ENCODE measurements around the gene DGAT2.
"Not testable (repeated sequence)": the region's sequence is repeated elsewhere in the genome, so short reads cannot be mapped to it uniquely, and the experiment has no call there.

DGAT2 gene, protein sequence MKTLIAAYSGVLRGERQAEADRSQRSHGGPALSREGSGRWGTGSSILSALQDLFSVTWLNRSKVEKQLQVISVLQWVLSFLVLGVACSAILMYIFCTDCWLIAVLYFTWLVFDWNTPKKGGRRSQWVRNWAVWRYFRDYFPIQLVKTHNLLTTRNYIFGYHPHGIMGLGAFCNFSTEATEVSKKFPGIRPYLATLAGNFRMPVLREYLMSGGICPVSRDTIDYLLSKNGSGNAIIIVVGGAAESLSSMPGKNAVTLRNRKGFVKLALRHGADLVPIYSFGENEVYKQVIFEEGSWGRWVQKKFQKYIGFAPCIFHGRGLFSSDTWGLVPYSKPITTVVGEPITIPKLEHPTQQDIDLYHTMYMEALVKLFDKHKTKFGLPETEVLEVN

GRCh38 chr11:75768112-75768908 lies at the start of gene DGAT2:
TSS of gene DGAT2 (plus strand) at chr11:75768778. CDS start at chr11:75768992, 214 bp downstream.
- DNase-seq (ENCODE audit: low read depth in 2 of 2) = peak; percentile 32 to 41

DNA sequence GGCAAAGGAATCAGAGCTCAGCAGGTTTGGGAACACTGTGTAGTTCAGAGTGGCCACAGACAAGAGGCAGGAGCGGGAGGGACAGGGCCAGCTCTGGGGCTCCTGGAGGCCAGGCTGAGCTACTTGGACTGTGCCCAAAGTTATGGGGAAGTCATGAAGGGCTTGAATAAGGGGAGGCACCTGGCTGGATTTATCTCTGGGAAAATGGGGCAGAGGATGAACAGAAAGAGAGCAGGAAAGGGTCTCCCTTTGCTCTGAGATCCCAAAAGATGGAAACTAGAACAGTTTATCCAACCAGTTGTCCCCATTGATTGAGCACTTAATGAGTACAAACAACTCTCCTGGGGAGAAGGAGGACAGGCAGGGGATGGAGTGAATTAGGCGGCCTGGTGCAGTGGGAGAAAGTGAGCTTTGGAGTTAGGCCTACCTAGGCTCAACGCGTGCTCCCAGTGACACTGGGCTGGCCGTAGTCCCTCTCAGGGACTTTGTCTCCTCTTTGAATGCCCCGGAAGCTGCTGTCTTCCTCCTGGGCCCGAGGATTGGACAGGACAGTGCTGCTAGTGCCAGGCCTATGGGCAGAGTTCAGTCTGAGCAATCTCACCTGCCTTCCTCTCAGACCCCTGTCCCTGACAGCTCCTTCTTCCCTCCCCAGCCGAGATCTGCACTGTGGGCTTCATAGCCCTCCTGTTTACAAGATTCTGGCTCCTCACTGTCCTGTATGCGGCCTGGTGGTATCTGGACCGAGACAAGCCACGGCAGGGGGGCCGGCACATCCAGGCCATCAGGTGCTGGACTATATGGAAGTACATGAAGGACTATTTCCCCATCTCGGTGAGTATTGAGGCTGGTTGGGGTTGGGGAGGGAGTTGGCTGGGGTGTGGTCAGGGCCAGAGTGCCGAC lies 49.0 kb upstream of the DGAT2 start:
- no peak for DNase-seq (ENCODE audit: low read depth in 2 of 2)

GRCh38 chr11:75720639-75721038 lies 47.9 kb upstream of the DGAT2 start:
- no peak for DNase-seq (ENCODE audit: low read depth in 2 of 2)

- no peak for DNase-seq (ENCODE audit: low read depth in 2 of 2)
These were observed 46.5 kb upstream of the DGAT2 start for GRCh38 chr11:75721852-75722668.

GRCh38 chr11:75722669-75723042 lies 45.9 kb upstream of the DGAT2 start:
- DNase-seq (ENCODE audit: low read depth in 2 of 2) = no peak

DNA sequence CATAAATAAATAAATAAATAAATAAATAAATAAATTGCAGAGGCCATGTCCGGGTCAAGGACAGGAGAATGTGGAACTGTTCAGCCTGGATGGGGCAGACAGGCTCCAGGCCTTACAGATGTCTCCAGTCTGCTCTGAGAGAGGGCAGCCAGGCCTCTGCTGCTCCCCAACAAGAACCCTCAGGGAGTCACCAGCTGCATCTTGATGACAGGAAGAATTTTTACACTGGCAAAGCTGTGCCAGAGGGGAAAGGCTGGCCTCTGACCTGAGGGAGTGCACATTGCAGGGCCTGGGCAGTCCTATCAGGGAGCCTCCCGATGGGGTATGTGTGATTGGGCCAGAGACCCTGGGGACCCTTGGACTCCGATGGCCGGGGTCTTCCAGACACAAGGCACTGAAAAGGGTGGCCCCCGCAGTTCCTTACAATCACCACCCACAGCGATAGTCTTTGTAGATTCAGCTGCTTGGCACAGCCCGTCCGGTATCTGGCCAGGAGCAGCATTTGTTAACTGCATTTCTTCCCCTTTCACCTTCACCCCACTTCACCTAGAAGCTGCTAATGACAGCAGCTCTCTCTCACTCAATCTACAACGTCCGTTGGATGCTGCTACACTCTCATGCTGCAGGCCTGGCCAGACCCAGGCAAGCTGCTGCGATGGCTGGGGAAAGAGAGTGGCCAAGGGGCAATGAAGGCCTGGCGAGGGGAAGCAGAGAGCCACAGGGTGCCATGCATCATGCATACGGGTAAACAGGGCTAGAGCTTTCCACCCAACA lies 42.8 kb upstream of the DGAT2 start:
- no peak for DNase-seq (ENCODE audit: low read depth in 2 of 2)

- no peak for DNase-seq (ENCODE audit: low read depth in 2 of 2)
These were observed 39.6 kb upstream of the DGAT2 start for GRCh38 chr11:75728992-75729391.

DNA sequence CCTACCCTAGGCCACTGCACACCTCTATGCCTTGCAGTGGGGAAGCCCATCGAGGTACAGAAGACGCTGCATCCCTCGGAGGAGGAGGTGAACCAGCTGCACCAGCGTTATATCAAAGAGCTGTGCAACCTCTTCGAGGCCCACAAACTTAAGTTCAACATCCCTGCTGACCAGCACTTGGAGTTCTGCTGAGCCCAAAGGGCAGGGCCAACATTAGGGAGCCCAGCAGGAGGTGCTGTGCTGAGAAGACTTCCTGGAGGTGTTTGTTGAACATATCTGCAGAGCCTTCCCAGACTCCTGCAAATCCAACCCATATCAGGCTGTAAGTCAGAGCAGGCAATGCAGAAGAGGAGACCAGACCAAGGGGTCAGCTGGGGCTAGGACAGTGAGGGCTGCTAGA lies 37.5 kb upstream of the DGAT2 start:
- no peak for DNase-seq (ENCODE audit: low read depth in 2 of 2)

- DNase-seq (ENCODE audit: low read depth in 2 of 2) = no peak
These were observed 35.5 kb upstream of the DGAT2 start for GRCh38 chr11:75733071-75733430.

- DNase-seq (ENCODE audit: low read depth in 2 of 2) = no peak
These were observed 35.0 kb upstream of the DGAT2 start for GRCh38 chr11:75733431-75734107.

- no peak for DNase-seq (ENCODE audit: low read depth in 2 of 2)
These were observed 33.9 kb upstream of the DGAT2 start for GRCh38 chr11:75734491-75735180.

GRCh38 chr11:75735181-75735845 lies 33.3 kb upstream of the DGAT2 start:
- no peak for DNase-seq (ENCODE audit: low read depth in 2 of 2)

- no peak for DNase-seq (ENCODE audit: low read depth in 2 of 2)
These were observed 31.3 kb upstream of the DGAT2 start for GRCh38 chr11:75737314-75737713.

GRCh38 chr11:75740681-75741080 lies 27.9 kb upstream of the DGAT2 start:
- no peak for DNase-seq (ENCODE audit: low read depth in 2 of 2)

DNA sequence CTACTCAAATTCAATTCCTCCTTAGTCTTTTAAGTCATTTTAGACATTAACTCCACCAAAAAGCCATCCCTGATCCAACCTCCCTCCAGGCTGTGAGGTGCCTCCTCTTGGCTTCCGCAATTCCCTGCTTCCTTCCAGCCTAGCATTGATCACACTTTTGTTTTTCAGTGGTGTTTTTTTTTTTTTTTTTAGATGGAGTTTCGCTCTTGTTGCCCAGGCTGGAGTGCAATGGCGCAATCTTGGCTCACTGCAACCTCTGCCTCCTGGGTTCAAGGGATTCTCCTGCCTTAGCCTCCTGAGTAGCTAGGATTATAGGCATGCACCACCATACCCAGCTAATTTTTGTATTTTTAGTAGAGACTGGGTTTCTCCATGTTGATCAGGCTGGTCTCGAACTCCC lies 25.4 kb upstream of the DGAT2 start:
- DNase-seq (ENCODE audit: low read depth in 2 of 2) = not testable (repeated sequence)

GRCh38 chr11:75743711-75744563 lies 24.6 kb upstream of the DGAT2 start:
- DNase-seq (ENCODE audit: low read depth in 2 of 2) = no peak

GRCh38 chr11:75745807-75746206 lies 22.8 kb upstream of the DGAT2 start:
- no peak for DNase-seq (ENCODE audit: low read depth in 2 of 2)
